WERI-Rb-1 (cell line): ENCODE results near the gene KCNH1.

Source experiments
- DNase-seq: peaks from one replicate; pipeline ENCODE4 v3.0.0-alpha.2; 2020
- H3K27ac ChIP-seq: fragments of 250-450 bp; sonication (Bioruptor Pico); 2 replicates; pipeline ENCODE4 v1.5.1; 2020; ENCODE audit warnings: mild to moderate bottlenecking, moderate library complexity
- H3K27me3 ChIP-seq: fragments of 250-450 bp; sonication (Bioruptor Pico); 2 replicates; pipeline ENCODE4 v1.5.1; 2021; ENCODE audit warnings: mild to moderate bottlenecking, low read depth, moderate library complexity; ENCODE audit not compliant: insufficient read depth, severe bottlenecking
- H3K36me3 ChIP-seq: fragments of 250-450 bp; sonication (Bioruptor Pico); 2 replicates; pipeline ENCODE4 v1.5.1; 2020; ENCODE audit warnings: mild to moderate bottlenecking, moderate library complexity
- H3K4me3 ChIP-seq: 2 replicates; pipeline ENCODE4 v1.5.1; 2011; ENCODE audit warnings: low read depth, mild to moderate bottlenecking, control low read depth, low read length
- H3K9me3 ChIP-seq: fragments of 250-450 bp; sonication (Bioruptor Pico); 2 replicates; pipeline ENCODE4 v1.5.1; 2021; ENCODE audit warnings: mild to moderate bottlenecking, moderate library complexity; ENCODE audit not compliant: severe bottlenecking
- CTCF ChIP-seq: IDR thresholded peaks from 2 replicates; pipeline ENCODE4 v1.5.1; 2011; ENCODE audit warnings: low read depth, mild to moderate bottlenecking, control low read depth, inconsistent platforms, low read length

KCNH1 gene

GRCh38 chr1:210698661-210699060 is 435.3 kb downstream of the KCNH1 start:
- H3K9me3 ChIP-seq, result no peaks in the 10 kb centered on the region
- no peaks in the 10 kb centered on the region for H3K27me3 ChIP-seq
- no peak for TF ChIP-seq CTCF
- no peak overlapping the region for H3K4me3 ChIP-seq
- DNase-seq, result no peak
- no peak overlapping the region for H3K27ac ChIP-seq
- no peaks in the 10 kb centered on the region for H3K36me3 ChIP-seq

GRCh38 chr1:210697185-210697584 is 436.8 kb downstream of the KCNH1 start:
- DNase-seq, result no peak
- Histone ChIP-seq H3K27me3 (no peaks in the 10 kb centered on the region), H3K4me3 (no peak overlapping the region), H3K9me3 (no peaks in the 10 kb centered on the region), H3K36me3 (no peaks in the 10 kb centered on the region), H3K27ac (no peak overlapping the region)
- peak; percentile 36 for TF ChIP-seq CTCF

DNA sequence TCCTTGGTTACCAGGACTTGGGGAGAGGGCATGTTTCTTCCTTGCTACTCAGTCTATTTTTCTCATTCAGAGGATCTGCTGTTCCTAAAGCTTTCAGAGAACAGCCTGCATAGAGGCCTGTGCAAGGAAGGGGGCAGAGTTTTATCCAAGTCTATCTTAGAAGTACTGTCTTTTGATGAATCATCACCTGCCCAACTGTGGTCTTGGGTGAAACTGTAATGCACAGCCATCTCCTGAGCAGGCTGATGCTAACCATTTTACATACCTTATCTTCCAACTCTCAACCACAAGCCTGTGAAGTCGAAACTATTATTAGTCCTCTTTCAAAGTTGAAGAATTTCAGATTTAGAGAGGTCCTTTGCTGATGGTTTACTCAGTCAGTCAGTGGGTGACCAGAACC is 437.2 kb downstream of the KCNH1 start:
- TF ChIP-seq CTCF, result no peak
- Histone ChIP-seq H3K27ac (no peak overlapping the region), H3K27me3 (no peaks in the 10 kb centered on the region), H3K36me3 (no peaks in the 10 kb centered on the region), H3K9me3 (no peaks in the 10 kb centered on the region), H3K4me3 (no peak overlapping the region)
- no peak for DNase-seq

GRCh38 chr1:210695026-210695425 is 438.9 kb downstream of the KCNH1 start:
- Histone ChIP-seq H3K27me3 (no peaks in the 10 kb centered on the region), H3K36me3 (no peaks in the 10 kb centered on the region), H3K27ac (no peak overlapping the region), H3K9me3 (no peaks in the 10 kb centered on the region), H3K4me3 (no peak overlapping the region)
- TF ChIP-seq CTCF, result no peak
- no peak for DNase-seq

DNA sequence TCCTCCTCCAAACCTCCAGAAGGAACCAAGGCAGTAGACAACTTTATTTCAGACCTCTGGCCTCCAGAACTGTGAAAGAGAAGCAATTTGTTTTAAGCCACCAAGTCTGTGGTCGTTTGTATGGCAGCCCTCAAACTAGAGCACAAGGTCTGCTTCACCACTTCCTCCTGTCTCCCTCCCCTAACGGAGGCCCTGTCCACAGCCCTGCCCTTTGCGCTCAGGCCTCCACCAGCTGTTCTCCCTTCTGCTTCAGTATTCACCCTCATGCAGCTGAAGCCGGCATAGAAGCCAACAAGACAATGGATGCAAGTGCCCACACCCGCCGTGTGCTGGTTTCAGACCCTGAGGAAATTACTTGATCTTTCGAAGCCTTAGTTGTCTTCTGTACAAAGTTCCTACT is 441.2 kb downstream of the KCNH1 start:
- DNase-seq, result no peak
- no peak for TF ChIP-seq CTCF
- H3K27me3 ChIP-seq, result no peaks in the 10 kb centered on the region
- no peak overlapping the region for H3K4me3 ChIP-seq
- no peaks in the 10 kb centered on the region for H3K9me3 ChIP-seq
- no peaks in the 10 kb centered on the region for H3K36me3 ChIP-seq
- no peak overlapping the region for H3K27ac ChIP-seq

DNA sequence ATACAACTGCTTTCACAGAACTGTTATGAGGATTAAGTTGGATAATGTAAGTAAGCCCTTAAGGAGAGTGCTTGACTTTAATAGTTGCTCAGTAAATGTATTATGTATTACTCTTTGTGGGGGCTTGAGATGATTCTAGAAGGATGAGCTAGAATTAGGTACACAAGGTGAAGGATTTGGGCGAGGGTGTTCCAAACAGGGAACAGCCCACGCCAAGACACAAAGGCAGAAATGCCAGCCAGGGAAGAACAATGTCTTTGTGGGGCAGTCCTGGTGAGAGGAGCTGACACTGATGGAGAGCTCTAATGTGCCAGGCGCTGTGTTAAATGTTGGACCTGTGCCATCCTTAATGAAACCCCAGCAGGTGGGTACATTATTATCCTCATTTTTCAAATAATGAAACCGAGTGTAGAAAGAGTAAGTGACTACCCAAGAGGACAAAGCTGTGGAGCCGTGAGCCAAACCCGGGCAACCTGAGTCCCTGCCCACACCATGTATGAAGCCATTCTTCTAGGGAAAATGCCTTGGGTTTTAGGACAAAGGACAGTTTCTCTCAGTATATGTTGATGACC is 442.8 kb downstream of the KCNH1 start:
- DNase-seq, result no peak

More for the DNA sequence above, 442.8 kb downstream of the KCNH1 start:
- Histone ChIP-seq H3K4me3 (no peak overlapping the region), H3K27me3 (no peaks in the 10 kb centered on the region), H3K9me3 (no peaks in the 10 kb centered on the region), H3K27ac (no peak overlapping the region), H3K36me3 (no peaks in the 10 kb centered on the region)
- TF ChIP-seq CTCF, result no peak
